BLaER1 treated with 17β-estradiol and CSF1 and Interleukin-3, amounts not matched to agents 10 nM and 100 nM (cell line): ENCODE data around the gene TOR1AIP1.
A peak's percentile ranks its signal among the peaks of the same experiment; 100 is the strongest.
"Not testable (repeated sequence)": the region's sequence is repeated elsewhere in the genome, so short reads cannot be mapped to it uniquely, and the experiment has no call there.

Experiments
- H3K27ac ChIP-seq, 11 experiments: shearing (Covaris generic); formaldehyde crosslinking; 2 replicates each; pipeline ENCODE4 v1.8.1; 2022
- H3K27me3 ChIP-seq, 11 experiments: shearing (Covaris generic); formaldehyde crosslinking; 2 replicates each; pipeline ENCODE4 v1.8.1; 2022
- H3K36me3 ChIP-seq, 11 experiments: shearing (Covaris generic); formaldehyde crosslinking; 2 replicates each; pipeline ENCODE4 v1.8.1; 2022
- H3K4me1 ChIP-seq, 10 experiments: shearing (Covaris generic); formaldehyde crosslinking; 2 replicates each; pipeline ENCODE4 v1.8.1; 2022
- H3K4me2 ChIP-seq, 11 experiments: shearing (Covaris generic); formaldehyde crosslinking; 2 replicates each; pipeline ENCODE4 v1.8.1; 2022
- H3K4me3 ChIP-seq, 10 experiments: shearing (Covaris generic); formaldehyde crosslinking; 2 replicates each; pipeline ENCODE4 v1.8.1; 2022
- H3K9ac ChIP-seq, 11 experiments: shearing (Covaris generic); formaldehyde crosslinking; 2 replicates each; pipeline ENCODE4 v1.8.1; 2022
- H3K9me3 ChIP-seq, 11 experiments: shearing (Covaris generic); formaldehyde crosslinking; replicated peaks in 1 of 11; 2 replicates each; pipeline ENCODE4 v1.8.1; 2022
- H4K20me1 ChIP-seq, 11 experiments: shearing (Covaris generic); formaldehyde crosslinking; 2 replicates each; pipeline ENCODE4 v1.8.1; 2022
- Cebpa-rat ChIP-seq, 11 experiments: shearing (Covaris generic); IDR thresholded peaks; 2 replicates each; pipeline ENCODE4 v1.8.1; 2022

TOR1AIP1 gene

GRCh38 chr1:179882253-179883039 lies at the start of gene TOR1AIP1:
TSS of gene TOR1AIP1 (plus strand) at chr1:179882285. CDS start at chr1:179882503, 218 bp downstream.
- Histone ChIP-seq H4K20me1 (peaks cover 0 to 10% (median 0%) of the 10 kb centered on the region in 11 experiments; a peak in 5 of 22 replicates), H3K4me2 (peak within 1 kb of the TSS; percentile 81 to 96 (median 87)), H3K4me3 (peak within 1 kb of the TSS; percentile 69 to 96 (median 83)), H3K9me3 (no peaks in the 10 kb centered on the region), H3K36me3 (peaks cover 25 to 32% (median 27%) of the 10 kb centered on the region in 11 experiments), H3K9ac (peak within 1 kb of the TSS; percentile 90 to 97 (median 95)), H3K27ac (peak within 1 kb of the TSS; percentile 92 to 98 (median 97)), H3K27me3 (no peaks in the 10 kb centered on the region), H3K4me1 (peaks cover 33 to 64% (median 46%) of the 10 kb centered on the region in 10 experiments)
- TF ChIP-seq Cebpa-rat (IDR thresholded peaks at IDR 0.05), result no peak

GRCh38 chr1:179836686-179837445 lies 45.2 kb upstream of the TOR1AIP1 start:
- Histone ChIP-seq H4K20me1 (peaks cover 0 to 11% (median 0%) of the 10 kb centered on the region in 11 experiments; a peak in 1 of 22 replicates), H3K9me3 (peaks cover 0 to 12% (median 0%) of the 10 kb centered on the region in 11 experiments; a peak in 5 of 22 replicates), H3K36me3 (peaks cover 13 to 56% (median 27%) of the 10 kb centered on the region in 11 experiments)
- not testable (repeated sequence) for H3K4me3 ChIP-seq, H3K4me2 ChIP-seq, H3K9ac ChIP-seq, H3K27me3 ChIP-seq, H3K27ac ChIP-seq, H3K4me1 ChIP-seq

GRCh38 chr1:179840107-179840506 lies 42.0 kb upstream of the TOR1AIP1 start:
- peaks cover 0 to 12% (median 0%) of the 10 kb centered on the region in 11 experiments; a peak in 5 of 22 replicates for H3K9me3 ChIP-seq
- peaks cover 0 to 36% (median 0%) of the 10 kb centered on the region in 11 experiments; a peak in 2 of 22 replicates for H4K20me1 ChIP-seq
- H3K4me3 ChIP-seq, result no peak overlapping the region
- no peaks in the 10 kb centered on the region for H3K27me3 ChIP-seq
- H3K27ac ChIP-seq, result no peak overlapping the region
- H3K36me3 ChIP-seq, result peaks cover 43 to 88% (median 56%) of the 10 kb centered on the region in 11 experiments
- H3K9ac ChIP-seq, result no peak overlapping the region
- TF ChIP-seq Cebpa-rat (IDR thresholded peaks at IDR 0.05), result no peak
- H3K4me2 ChIP-seq, result no peak overlapping the region
- H3K4me1 ChIP-seq, result no peaks in the 10 kb centered on the region

GRCh38 chr1:179848233-179848632 lies 33.9 kb upstream of the TOR1AIP1 start:
- H3K36me3 ChIP-seq, result peaks cover 84 to 100% (median 95%) of the 10 kb centered on the region in 11 experiments
- peaks cover 4 to 27% (median 11%) of the 10 kb centered on the region in 10 experiments; a peak in 18 of 20 replicates for H3K4me1 ChIP-seq
- no peak overlapping the region for H3K4me2 ChIP-seq
- H3K27ac ChIP-seq, result no peak overlapping the region
- no peak overlapping the region for H3K9ac ChIP-seq
- no peak overlapping the region for H3K4me3 ChIP-seq
- no peak for TF ChIP-seq Cebpa-rat (IDR thresholded peaks at IDR 0.05)
- no peaks in the 10 kb centered on the region for H3K27me3 ChIP-seq
- peaks cover 0 to 67% (median 0%) of the 10 kb centered on the region in 11 experiments; a peak in 4 of 22 replicates for H4K20me1 ChIP-seq
- no peaks in the 10 kb centered on the region for H3K9me3 ChIP-seq

- H4K20me1 ChIP-seq, result peaks cover 0 to 49% (median 0%) of the 10 kb centered on the region in 11 experiments; a peak in 4 of 22 replicates
- no peaks in the 10 kb centered on the region for H3K9me3 ChIP-seq
- peaks cover 4 to 45% (median 13%) of the 10 kb centered on the region in 10 experiments; a peak in 18 of 20 replicates for H3K4me1 ChIP-seq
- H3K4me3 ChIP-seq, result no peak overlapping the region
- no peak overlapping the region; a peak in 1 of 22 replicates for H3K27ac ChIP-seq
- H3K9ac ChIP-seq, result no peak overlapping the region
- no peak for TF ChIP-seq Cebpa-rat (IDR thresholded peaks at IDR 0.05)
- peaks cover 65 to 99% (median 88%) of the 10 kb centered on the region in 11 experiments for H3K36me3 ChIP-seq
- H3K27me3 ChIP-seq, result no peaks in the 10 kb centered on the region
- H3K4me2 ChIP-seq, result peak overlapping the region in 2 of 11 experiments; percentile 8; a peak in 2 of 22 replicates
Observed at GRCh38 chr1:179853102-179853501, 29.0 kb upstream of the TOR1AIP1 start.

GRCh38 chr1:179855831-179856230 lies 26.3 kb upstream of the TOR1AIP1 start:
- H3K4me3 ChIP-seq, H3K9me3 ChIP-seq, H3K27ac ChIP-seq, H3K27me3 ChIP-seq, H3K9ac ChIP-seq, H3K4me2 ChIP-seq: not testable (repeated sequence)
- Histone ChIP-seq H3K4me1 (peaks cover 4 to 37% (median 13%) of the 10 kb centered on the region in 10 experiments; a peak in 18 of 20 replicates), H3K36me3 (peaks cover 53 to 99% (median 87%) of the 10 kb centered on the region in 11 experiments), H4K20me1 (peaks cover 0 to 56% (median 12%) of the 10 kb centered on the region in 11 experiments; a peak in 12 of 22 replicates)

- no peaks in the 10 kb centered on the region for H3K9me3 ChIP-seq
- H3K27me3 ChIP-seq, result no peaks in the 10 kb centered on the region
Observed at GRCh38 chr1:179856296-179856695, 25.8 kb upstream of the TOR1AIP1 start.

GRCh38 chr1:179857009-179857408 lies 25.1 kb upstream of the TOR1AIP1 start:
- no peaks in the 10 kb centered on the region for H3K9me3 ChIP-seq
- peak overlapping the region in 2 of 11 experiments; percentile 32 to 47; a peak in 2 of 22 replicates for H3K27ac ChIP-seq
- H3K27me3 ChIP-seq, result no peaks in the 10 kb centered on the region
- peaks cover 0 to 61% (median 16%) of the 10 kb centered on the region in 11 experiments; a peak in 11 of 22 replicates for H4K20me1 ChIP-seq
- peak overlapping the region in 1 of 11 experiments; percentile 39; a peak in 2 of 22 replicates for H3K4me2 ChIP-seq
- peaks cover 49 to 99% (median 87%) of the 10 kb centered on the region in 11 experiments for H3K36me3 ChIP-seq
- peaks cover 4 to 34% (median 11%) of the 10 kb centered on the region in 10 experiments; a peak in 18 of 20 replicates for H3K4me1 ChIP-seq
- no peak overlapping the region for H3K4me3 ChIP-seq
- TF ChIP-seq Cebpa-rat (IDR thresholded peaks at IDR 0.05), result no peak
- H3K9ac ChIP-seq, result no peak overlapping the region

More at GRCh38 chr1:179856296-179856695, 25.8 kb upstream of the TOR1AIP1 start:
- Histone ChIP-seq H3K4me3 (no peak overlapping the region), H4K20me1 (peaks cover 0 to 59% (median 13%) of the 10 kb centered on the region in 11 experiments; a peak in 11 of 22 replicates), H3K9ac (no peak overlapping the region), H3K4me2 (peak overlapping the region in 2 of 11 experiments; percentile 6 to 39; a peak in 4 of 22 replicates), H3K36me3 (peaks cover 50 to 99% (median 87%) of the 10 kb centered on the region in 11 experiments), H3K27ac (peak overlapping the region in 1 of 11 experiments; percentile 47; a peak in 2 of 22 replicates), H3K4me1 (peaks cover 4 to 37% (median 13%) of the 10 kb centered on the region in 10 experiments; a peak in 18 of 20 replicates)
- no peak for TF ChIP-seq Cebpa-rat (IDR thresholded peaks at IDR 0.05)
